ENCODE results near the gene ASB7.
A peak's percentile ranks its signal among the peaks of the same experiment; 100 is the strongest.
"Not testable (repeated sequence)": the region's sequence is repeated elsewhere in the genome, so short reads cannot be mapped to it uniquely, and the experiment has no call there.

The ASB7 gene

GRCh38 chr15:100672959-100673358 is 70.6 kb downstream of the ASB7 start:
- intact Hi-C loops (cut with DNase I): loop anchor here (2.0 kb wide), 1 partner anchor 334 kb away; no protein-coding TSS in a partner anchor
- DNase-seq: no peak

- DNase-seq; intact Hi-C loops (cut with DNase I): not testable (repeated sequence)
Measured at GRCh38 chr15:100679151-100679550, 76.8 kb downstream of the ASB7 start.

GRCh38 chr15:100680726-100681125 is 78.3 kb downstream of the ASB7 start:
- intact Hi-C loops (cut with DNase I): no loop called here
- DNase-seq: no peak

GRCh38 chr15:100681335-100681746 is 79.0 kb downstream of the ASB7 start:
- no peak for DNase-seq
- intact Hi-C loops (cut with DNase I): no loop called here

- DNase-seq: no peak
- intact Hi-C loops (cut with DNase I): no loop called here
Measured at GRCh38 chr15:100682468-100682867, 80.1 kb downstream of the ASB7 start.

- intact Hi-C loops (cut with DNase I): no loop called here
- no peak for DNase-seq
Measured at GRCh38 chr15:100683434-100683833, 81.0 kb downstream of the ASB7 start.

- DNase-seq: no peak
- intact Hi-C loops (cut with DNase I): no loop called here
Measured at GRCh38 chr15:100684591-100684990, 82.2 kb downstream of the ASB7 start.

- intact Hi-C loops (cut with DNase I): no loop called here
- no peak for DNase-seq
Measured at GRCh38 chr15:100686021-100686724, 83.8 kb downstream of the ASB7 start.

- DNase-seq: no peak
- intact Hi-C loops (cut with DNase I): no loop called here
Measured at GRCh38 chr15:100686725-100687473, 84.5 kb downstream of the ASB7 start.

GRCh38 chr15:100687582-100688141 is 85.3 kb downstream of the ASB7 start:
- no peak for DNase-seq
- intact Hi-C loops (cut with DNase I): no loop called here

- intact Hi-C loops (cut with DNase I): no loop called here
Measured at GRCh38 chr15:100688549-100689120, 86.2 kb downstream of the ASB7 start.

GRCh38 chr15:100689131-100689899 is 86.9 kb downstream of the ASB7 start:
- intact Hi-C loops (cut with DNase I): no loop called here
- no peak for DNase-seq

More at GRCh38 chr15:100688549-100689120, 86.2 kb downstream of the ASB7 start:
- no peak for DNase-seq

- intact Hi-C loops (cut with DNase I): no loop called here
- DNase-seq: peak in 1 of 10 donors; percentile 71
Measured at GRCh38 chr15:100690032-100690794, 87.8 kb downstream of the ASB7 start.

- DNase-seq: no peak
- intact Hi-C loops (cut with DNase I): no loop called here
Measured at GRCh38 chr15:100690795-100691158, 88.4 kb downstream of the ASB7 start.

GRCh38 chr15:100691321-100691720 is 88.9 kb downstream of the ASB7 start:
- intact Hi-C loops (cut with DNase I): no loop called here
- no peak for DNase-seq

GRCh38 chr15:100692246-100692645 is 89.9 kb downstream of the ASB7 start:
- intact Hi-C loops (cut with DNase I): no loop called here
- DNase-seq: no peak

GRCh38 chr15:100692671-100693070 is 90.3 kb downstream of the ASB7 start:
- no peak for DNase-seq
- intact Hi-C loops (cut with DNase I): no loop called here

- DNase-seq: no peak
- intact Hi-C loops (cut with DNase I): no loop called here
Measured at GRCh38 chr15:100693451-100693850, 91.1 kb downstream of the ASB7 start.

- no peak for DNase-seq
Measured at GRCh38 chr15:100694381-100695021, 92.1 kb downstream of the ASB7 start.

More at GRCh38 chr15:100694381-100695021, 92.1 kb downstream of the ASB7 start:
- intact Hi-C loops (cut with DNase I): no loop called here

Data from posterior cingulate gyrus (tissue), 11 donors.